Adrenal gland (tissue), 12 donors: ENCODE data around the gene CRCP. TPM values are rescaled to one million over a fixed set of nuclear protein-coding genes. Genes with fewer than 3 reads are reported as not detected.

Source experiments
- DNase-seq, 7 donors: peaks; one replicate each; pipeline ENCODE4 v3.0.0-alpha.2; 2019 to 2020
- H3K27ac ChIP-seq, 5 donors: fragments of 200-600 bp; sonication (generic) in 4 of 5; 1 replicate in 3 of 5; 2 replicates in 2 of 5; pipeline versions ENCODE4 v1.5.1 to v1.8.0; 2016 to 2020; ENCODE audit warnings: mild to moderate bottlenecking in 1 of 5
- H3K27me3 ChIP-seq: fragments of 200-600 bp; 2 replicates; pipeline ENCODE4 v1.8.0; 2021
- H3K36me3 ChIP-seq, 2 donors: fragments of 200-600 bp; replicated peaks in 1 of 2; 1 replicate in 1 of 2; 2 replicates in 1 of 2; pipeline versions ENCODE4 v1.5.1 to v1.8.0; 2018 to 2022
- H3K4me1 ChIP-seq, 2 donors: fragments of 200-600 bp; replicated peaks in 1 of 2; 1 replicate in 1 of 2; 2 replicates in 1 of 2; pipeline versions ENCODE4 v1.5.1 to v1.8.0; 2018 to 2021
- H3K4me3 ChIP-seq, 4 donors: fragments of 200-600 bp; sonication (generic) in 3 of 4; one replicate each; pipeline ENCODE4 v1.5.1; 2016 to 2018
- H3K9me3 ChIP-seq, 3 donors: fragments of 200-600 bp; sonication (generic) in 1 of 3; replicated peaks in 1 of 3; 1 replicate in 2 of 3; 2 replicates in 1 of 3; pipeline versions ENCODE4 v1.5.1 to v1.8.0; 2016 to 2021
- CTCF ChIP-seq, 6 experiments: fragments of 450-650 bp in 4 of 6; fragments of 200-600 bp in 2 of 6; sonication (generic) in 1 of 6; IDR thresholded peaks; 1 replicate in 5 of 6; 2 replicates in 1 of 6; pipeline versions ENCODE4 v1.5.1 to v1.8.0; 2016 to 2021; ENCODE audit warnings: antibody characterized with exemption in 6 of 6, mild to moderate bottlenecking in 2 of 6, moderate library complexity in 1 of 6
- POLR2A ChIP-seq, 2 donors: fragments of 450-650 bp; IDR thresholded peaks; one replicate each; pipeline ENCODE4 v1.6.1; 2017; ENCODE audit warnings: antibody characterized with exemption in 2 of 2, mild to moderate bottlenecking in 2 of 2, moderate library complexity in 1 of 2
- WGBS, 4 donors: extraction: QIAGEN DNeasy Blood & Tissue Kit in 2 of 4; methylation state at CpG; one replicate each; pipeline versions ENCODE4 v1.1.5 to v1.1.7; 2013 to 2017; 5-methylcytosine and 5-hydroxymethylcytosine counted together
- intact Hi-C, 2 donors: fragments of 100-400 bp; cut with DNase I; formaldehyde crosslinking; loops; one replicate each; pipeline versions ENCODE4 v1.14.1 to v1.15.0; 2022 to 2023
- polyA plus RNA-seq, 3 donors: library from polyadenylated mRNA; stranded (reverse); fragments of 200-250 nt in 2 of 3; fragments of 350-450 nt in 1 of 3; fragmentation: Illumina TruSeq in 1 of 3; extraction: RNeasy Lipid Tissue Mini Kit (QIAGEN cat#74804) in 1 of 3; gene quantifications; one replicate each; pipeline ENCODE4 v1.2.3, GENCODE V29; 2013 to 2014
- total RNA-seq, 9 donors: library from RNA; depleted of rRNA in 4 of 9; stranded (reverse); fragments of >200 nt in 4 of 9; fragments of 120-200 nt in 1 of 9; fragmentation: NEBNext Ultra II Directional in 1 of 9; extraction: Animal tissue kit (Norgen Biotek cat#: 25700) in 1 of 9; gene quantifications; one replicate each; pipeline versions ENCODE4 v1.1.0 to v1.2.4, GENCODE V29; 2013 to 2023
- donor health status: healthy with polysubstance abuse.
- donor health status: Bipolar disorder and iron deficiency.
- donor health status: DM: yes; HTN: yes; CAD: no.
- donor health status: DM: no; HTN: no; CAD: no.
- donor health status: DM: no; HTN: no; CAD: no.
- donor health status: DM: yes; HTN: yes; CAD: no.

Gene CRCP
- total and polyA plus RNA-seq, 12 donors = 14.5 to 53.3 (median 38.9) TPM

GRCh38 chr7:66193146-66193725 is 78.6 kb downstream of the CRCP start:
- no peaks in the 10 kb centered on the region for H3K27me3 ChIP-seq
- H3K36me3 ChIP-seq = no peaks in the 10 kb centered on the region
- H3K9me3 ChIP-seq = no peaks in the 10 kb centered on the region
- H3K27ac ChIP-seq = no peak overlapping the region
- WGBS, 4 donors = 28 to 44% (median 31%) methylated on average over 6 of the region's 6 CpGs
- no peaks in the 10 kb centered on the region for H3K4me1 ChIP-seq
- intact Hi-C loops = no loop called here
- peak in 2 of 7 donors; percentile 27 to 38 for DNase-seq
- H3K4me3 ChIP-seq = no peak overlapping the region
- TF ChIP-seq POLR2A (IDR thresholded peaks at IDR 0.05) = no peak
- TF ChIP-seq CTCF (IDR thresholded peaks at IDR 0.05) = no peak

GRCh38 chr7:66198469-66198868 is 83.8 kb downstream of the CRCP start:
- TF ChIP-seq CTCF (IDR thresholded peaks at IDR 0.05) (no peak), POLR2A (IDR thresholded peaks at IDR 0.05) (no peak)
- intact Hi-C loops = no loop called here
- DNase-seq = no peak
- no peak overlapping the region for H3K4me3 ChIP-seq
- WGBS, 4 donors = 73 to 76% methylated on average over 2 of the region's 2 CpGs; no CpG with 5 or more reads in 2 of the 4 donors
- no peaks in the 10 kb centered on the region for H3K4me1 ChIP-seq
- no peak overlapping the region for H3K27ac ChIP-seq
- no peaks in the 10 kb centered on the region for H3K27me3 ChIP-seq
- no peaks in the 10 kb centered on the region for H3K36me3 ChIP-seq
- H3K9me3 ChIP-seq = no peaks in the 10 kb centered on the region

GRCh38 chr7:66198956-66199355 is 84.3 kb downstream of the CRCP start:
- intact Hi-C loops = no loop called here
- H3K4me1 ChIP-seq = no peaks in the 10 kb centered on the region
- no peak for DNase-seq
- TF ChIP-seq POLR2A (IDR thresholded peaks at IDR 0.05) = no peak
- TF ChIP-seq CTCF (IDR thresholded peaks at IDR 0.05) = no peak
- H3K9me3 ChIP-seq = no peaks in the 10 kb centered on the region
- WGBS, 4 donors = 82 to 91% (median 87%) methylated on average over 4 of the region's 4 CpGs
- no peak overlapping the region for H3K4me3 ChIP-seq
- no peaks in the 10 kb centered on the region for H3K36me3 ChIP-seq
- no peak overlapping the region for H3K27ac ChIP-seq
- H3K27me3 ChIP-seq = no peaks in the 10 kb centered on the region

- no peak for DNase-seq
- H3K9me3 ChIP-seq = no peaks in the 10 kb centered on the region
- intact Hi-C loops = loop anchor here in 1 of 2 donors (10.0 kb wide), 1 partner anchor 58 kb away; no protein-coding TSS in a partner anchor
- no peak overlapping the region for H3K27ac ChIP-seq
- no peak for TF ChIP-seq POLR2A (IDR thresholded peaks at IDR 0.05)
- TF ChIP-seq CTCF (IDR thresholded peaks at IDR 0.05) = no peak
- H3K27me3 ChIP-seq = no peaks in the 10 kb centered on the region
- no peak overlapping the region for H3K4me3 ChIP-seq
- H3K4me1 ChIP-seq = peaks cover 13 to 16% of the 10 kb centered on the region in 2 donors
- H3K36me3 ChIP-seq = no peaks in the 10 kb centered on the region
- WGBS, 4 donors = 60 to 68% (median 66%) methylated on average over 8 of the region's 8 CpGs
Measured at GRCh38 chr7:66202441-66202840, 87.8 kb downstream of the CRCP start.

Other genes starting within 250 kb of the CRCP start
- gene VKORC1L1, start 241.8 kb upstream of the CRCP start, total RNA-seq = 10 to 100 TPM in 7 of 9 donors, 1 to 10 TPM in 2; 8.9 to 29.1 (median 13.4) TPM
- 10 to 100 TPM in 1 of 3 donors, 1 to 10 TPM in 2; 3.7 to 47.7 (median 7.0) TPM for gene VKORC1L1, start 241.8 kb upstream of the CRCP start, polyA plus RNA-seq
- gene GUSB, start 132.6 kb upstream of the CRCP start, total RNA-seq = 10 to 100 TPM; 19.2 to 65.4 (median 44.0) TPM
- 10 to 100 TPM; 37.6 to 62.0 (median 57.8) TPM for gene GUSB, start 132.6 kb upstream of the CRCP start, polyA plus RNA-seq
- gene ASL, start 39.0 kb upstream of the CRCP start, total RNA-seq = 10 to 100 TPM; 20.1 to 32.1 (median 29.8) TPM
- 10 to 100 TPM; 12.0 to 26.2 (median 23.9) TPM for gene ASL, start 39.0 kb upstream of the CRCP start, polyA plus RNA-seq
- 10 to 100 TPM; 22.8 to 70.2 (median 31.5) TPM for gene TPST1, start 90.5 kb downstream of the CRCP start, total RNA-seq
- 10 to 100 TPM in 1 of 3 donors, 1 to 10 TPM in 2; 6.8 to 22.3 (median 7.5) TPM for gene TPST1, start 90.5 kb downstream of the CRCP start, polyA plus RNA-seq